SU-DHL-6 (cell line): ENCODE data around the gene ETS1.

Experiments used
- EZH2phosphoT487 ChIP-seq: fragments of 200-600 bp; sonication (generic), shearing (Covaris generic); conservative IDR thresholded peaks from 2 replicates; pipeline ENCODE4 v1.6.1; 2018; ENCODE audit warnings: mild to moderate bottlenecking, antibody characterized with exemption, low read length, moderate library complexity, mixed read lengths
- TF ChIP-seq, protein P1 (sequence below): fragments of 200-600 bp; sonication (generic); IDR thresholded peaks from one replicate; pipeline ENCODE4 v1.5.1; 2017; ENCODE audit warnings: antibody characterized with exemption, mild to moderate bottlenecking, low read length, moderate library complexity; ENCODE audit not compliant: insufficient read depth, poor library complexity, severe bottlenecking

DNA sequence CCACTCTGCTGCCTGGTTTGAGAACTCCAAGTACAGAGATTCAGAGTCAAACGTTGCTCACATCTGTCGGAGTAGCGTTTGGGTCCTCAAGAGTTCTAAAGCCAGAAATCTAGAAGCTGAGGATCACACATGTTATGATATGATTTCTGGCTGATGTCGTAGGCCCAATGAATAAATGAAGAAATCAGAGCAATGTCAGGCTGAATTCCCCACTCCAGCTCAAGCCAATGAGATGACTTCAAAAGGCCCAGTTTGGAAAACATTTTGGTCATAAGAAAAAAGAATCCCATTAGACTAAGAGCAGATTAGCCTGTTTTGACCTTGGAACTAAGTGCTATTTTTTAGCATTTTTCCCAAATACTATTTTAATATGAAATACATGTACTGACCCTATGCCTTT is 106.7 kb downstream of the ETS1 start:
- TF ChIP-seq, protein P1, sequence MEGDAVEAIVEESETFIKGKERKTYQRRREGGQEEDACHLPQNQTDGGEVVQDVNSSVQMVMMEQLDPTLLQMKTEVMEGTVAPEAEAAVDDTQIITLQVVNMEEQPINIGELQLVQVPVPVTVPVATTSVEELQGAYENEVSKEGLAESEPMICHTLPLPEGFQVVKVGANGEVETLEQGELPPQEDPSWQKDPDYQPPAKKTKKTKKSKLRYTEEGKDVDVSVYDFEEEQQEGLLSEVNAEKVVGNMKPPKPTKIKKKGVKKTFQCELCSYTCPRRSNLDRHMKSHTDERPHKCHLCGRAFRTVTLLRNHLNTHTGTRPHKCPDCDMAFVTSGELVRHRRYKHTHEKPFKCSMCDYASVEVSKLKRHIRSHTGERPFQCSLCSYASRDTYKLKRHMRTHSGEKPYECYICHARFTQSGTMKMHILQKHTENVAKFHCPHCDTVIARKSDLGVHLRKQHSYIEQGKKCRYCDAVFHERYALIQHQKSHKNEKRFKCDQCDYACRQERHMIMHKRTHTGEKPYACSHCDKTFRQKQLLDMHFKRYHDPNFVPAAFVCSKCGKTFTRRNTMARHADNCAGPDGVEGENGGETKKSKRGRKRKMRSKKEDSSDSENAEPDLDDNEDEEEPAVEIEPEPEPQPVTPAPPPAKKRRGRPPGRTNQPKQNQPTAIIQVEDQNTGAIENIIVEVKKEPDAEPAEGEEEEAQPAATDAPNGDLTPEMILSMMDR: no peak
- TF ChIP-seq EZH2phosphoT487: no peak
